GM23248 (cell line): ENCODE results near the gene DHCR24. TPM values are rescaled to one million over a fixed set of nuclear protein-coding genes. Genes with fewer than 3 reads are reported as not detected.

Experiments used
- DNase-seq: peaks from one replicate; pipeline ENCODE4 v3.0.0-alpha.2; 2015
- H2AFZ ChIP-seq: fragments of 200-600 bp; sonication (generic); 2 replicates; pipeline ENCODE4 v1.6.1; 2016; ENCODE audit warnings: antibody characterized with exemption
- H3F3A ChIP-seq: fragments of 200-600 bp; sonication (generic); 2 replicates; pipeline ENCODE4 v1.6.1; 2016; ENCODE audit warnings: mild to moderate bottlenecking, antibody characterized with exemption, mixed run types; ENCODE audit not compliant: insufficient read depth
- H3K27ac ChIP-seq: fragments of 200-600 bp; sonication (generic); 2 replicates; pipeline ENCODE4 v1.5.1; 2016; ENCODE audit warnings: mild to moderate bottlenecking
- H3K27me3 ChIP-seq: fragments of 200-600 bp; sonication (generic); replicated peaks from 2 replicates; pipeline ENCODE4 v1.6.1; 2016; ENCODE audit warnings: mild to moderate bottlenecking; ENCODE audit not compliant: insufficient read depth
- H3K36me3 ChIP-seq: fragments of 200-600 bp; sonication (generic); 2 replicates; pipeline ENCODE4 v1.6.1; 2016; ENCODE audit warnings: low read depth, mild to moderate bottlenecking
- H3K4me1 ChIP-seq: fragments of 200-600 bp; sonication (generic); 2 replicates; pipeline ENCODE4 v1.6.1; 2016; ENCODE audit warnings: mild to moderate bottlenecking; ENCODE audit not compliant: insufficient read depth
- H3K4me2 ChIP-seq: fragments of 200-600 bp; sonication (generic); one replicate; pipeline ENCODE4 v1.6.1; 2016; ENCODE audit warnings: mild to moderate bottlenecking; ENCODE audit not compliant: unreplicated experiment
- H3K4me3 ChIP-seq: fragments of 200-600 bp; sonication (generic); 2 replicates; pipeline ENCODE4 v1.5.1; 2016; ENCODE audit warnings: mild to moderate bottlenecking
- H3K79me2 ChIP-seq: fragments of 200-600 bp; sonication (generic); 2 replicates; pipeline ENCODE4 v1.6.1; 2016; ENCODE audit warnings: mild to moderate bottlenecking; ENCODE audit not compliant: insufficient read depth
- H3K9ac ChIP-seq: fragments of 200-600 bp; sonication (generic); 2 replicates; pipeline ENCODE4 v1.6.1; 2016; ENCODE audit warnings: mild to moderate bottlenecking
- H3K9me2 ChIP-seq: fragments of 200-600 bp; sonication (generic); 2 replicates; pipeline ENCODE4 v1.6.1; 2016; ENCODE audit warnings: mixed run types, mild to moderate bottlenecking, moderate library complexity; ENCODE audit not compliant: insufficient read depth
- H3K9me3 ChIP-seq: fragments of 200-600 bp; sonication (generic); one replicate; pipeline ENCODE4 v1.6.1; 2017; ENCODE audit warnings: low read depth
- H4K20me1 ChIP-seq: fragments of 200-600 bp; sonication (generic); 2 replicates; pipeline ENCODE4 v1.6.0; 2016; ENCODE audit not compliant: insufficient read depth
- EZH2 ChIP-seq: fragments of 200-600 bp; sonication (generic); IDR thresholded peaks from 2 replicates; pipeline ENCODE4 v1.6.1; 2018; ENCODE audit warnings: antibody characterized with exemption, mild to moderate bottlenecking; ENCODE audit not compliant: insufficient read depth, poor library complexity, severe bottlenecking
- EZH2phosphoT487 ChIP-seq: fragments of 200-600 bp; sonication (generic); IDR thresholded peaks from 2 replicates; pipeline ENCODE4 v1.6.1; 2018; ENCODE audit warnings: antibody characterized with exemption, moderate library complexity, mild to moderate bottlenecking, low read depth; ENCODE audit not compliant: insufficient read depth
- WGBS, 2 experiments: methylation state at CpG; one replicate each; pipeline ENCODE4 v1.1.6; 2015 to 2017; ENCODE audit warnings: low lambda C conversion rate in 2 of 2, low coverage in 1 of 2; ENCODE audit errors: missing lambda C conversion rate in 2 of 2; 5-methylcytosine and 5-hydroxymethylcytosine counted together
- in situ Hi-C: fragments of 300-500 bp; cut with MboI; formaldehyde crosslinking; loops from 2 replicates; pipeline ENCODE4 v1.15.0; 2020
- polyA plus RNA-seq: library from polyadenylated mRNA; unstranded; fragments of >200 nt; fragmentation: Nextera tagmentation; extraction: Ambion mirVana; gene quantifications from 2 replicates; pipeline ENCODE4 v1.2.1, GENCODE V29; 2016
- total RNA-seq: library from RNA; depleted of rRNA; stranded (reverse); fragments of >200 nt; shearing (Covaris generic); gene quantifications from 2 replicates; pipeline ENCODE4 v1.2.3, GENCODE V29; 2014

Gene DHCR24
- total and polyA plus RNA-seq, 2 experiments from 2014 or later = 42.5 to 63.4 TPM

DNA sequence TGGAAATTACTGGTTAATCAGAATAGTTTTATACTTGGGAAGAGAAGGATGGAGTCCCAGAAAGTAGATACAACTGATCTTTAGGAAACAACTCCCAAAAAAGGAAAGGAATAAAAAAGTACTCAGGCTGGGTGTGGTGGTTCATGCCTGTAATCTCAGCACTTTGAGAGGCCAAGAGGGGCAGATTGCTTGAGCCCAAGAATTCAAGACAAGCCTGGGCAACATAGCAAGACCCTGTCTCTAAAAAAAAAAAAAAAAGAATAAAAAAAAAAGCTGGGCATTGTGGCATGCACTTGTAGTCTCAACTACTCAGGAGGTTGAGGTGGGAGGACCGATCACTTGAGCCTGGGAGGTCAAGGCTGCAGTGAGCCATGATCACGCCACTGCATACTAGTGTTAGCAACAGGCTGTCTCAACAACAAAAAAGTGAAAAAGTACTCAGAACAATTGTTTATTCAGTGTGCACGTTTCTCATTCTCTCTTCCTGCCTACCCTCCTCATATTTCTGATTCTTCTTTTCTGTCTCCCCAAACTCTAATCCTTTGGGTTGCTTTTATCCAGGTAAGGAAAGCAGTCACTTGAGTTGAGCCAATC is 2.2 kb upstream of the DHCR24 start:
- H3K9ac ChIP-seq = no peak overlapping the region
- TF ChIP-seq EZH2phosphoT487 (no peak), EZH2 (no peak)
- H3K4me3 ChIP-seq = no peak overlapping the region
- peaks cover 9% of the 10 kb centered on the region; the same call in 1 of the 2 replicates for H3F3A ChIP-seq
- no peak for DNase-seq
- H3K27me3 ChIP-seq = no peaks in the 10 kb centered on the region
- no peak overlapping the region for H2AFZ ChIP-seq
- 82 to 88% methylated on average over 3 of the region's 3 CpGs for WGBS, 2 experiments
- in situ Hi-C loops = no loop called here
- H3K79me2 ChIP-seq = peaks cover 16% of the 10 kb centered on the region; the same call in 1 of the 2 replicates
- H3K4me1 ChIP-seq = peaks cover 24% of the 10 kb centered on the region
- H3K36me3 ChIP-seq = no peaks in the 10 kb centered on the region
- H3K27ac ChIP-seq = no peak overlapping the region
- no peaks in the 10 kb centered on the region for H4K20me1 ChIP-seq
- H3K9me3 ChIP-seq = no peaks in the 10 kb centered on the region
- no peaks in the 10 kb centered on the region for H3K9me2 ChIP-seq
- H3K4me2 ChIP-seq = no peak overlapping the region

DNA sequence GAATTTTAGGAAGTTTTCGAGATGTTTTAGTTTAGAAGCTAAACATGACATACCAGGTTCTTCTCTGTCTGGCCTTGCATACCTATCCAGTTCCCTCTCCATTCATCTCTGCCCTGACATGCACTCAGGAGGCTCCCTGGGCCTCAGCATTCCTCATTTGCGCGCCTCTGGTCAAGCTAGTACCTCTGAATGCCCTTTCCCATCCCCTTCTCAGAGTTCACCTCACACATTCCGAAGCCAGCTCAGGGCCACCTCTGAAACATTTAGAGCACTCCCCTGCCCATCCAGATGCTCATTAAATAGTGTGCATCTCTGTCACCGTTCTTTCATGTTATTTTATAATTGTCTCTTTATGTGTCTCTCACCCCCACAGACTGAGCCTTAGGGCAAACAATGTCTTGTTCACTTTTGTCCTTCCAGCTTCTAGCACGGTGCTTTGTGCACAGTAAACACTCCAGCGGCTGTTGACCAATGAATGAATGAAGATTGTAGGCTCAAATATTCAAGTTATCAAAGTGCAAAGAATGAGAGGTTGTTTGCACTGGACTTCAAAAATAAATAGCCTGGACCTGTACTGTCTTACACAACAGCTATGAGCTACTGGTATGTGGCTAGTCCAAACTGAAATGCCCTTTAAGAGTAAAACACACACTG is 1.2 kb upstream of the DHCR24 start:
- WGBS, 2 experiments = 85 to 87% methylated on average over 7 of the region's 7 CpGs
- TF ChIP-seq EZH2phosphoT487 (no peak), EZH2 (no peak)
- H3K4me3 ChIP-seq = no peak overlapping the region

GRCh38 chr1:54887665-54888071 is 673 bp upstream of the DHCR24 start:
- H3K9ac ChIP-seq = peak overlapping the region; percentile 57
- H3K27me3 ChIP-seq = no peaks in the 10 kb centered on the region
- DNase-seq = peak; percentile 50

More for the DNA sequence above, 1.2 kb upstream of the DHCR24 start:
- no peak overlapping the region for H3K4me2 ChIP-seq
- H3K9me3 ChIP-seq = no peaks in the 10 kb centered on the region
- DNase-seq = no peak
- H3K27ac ChIP-seq = no peak overlapping the region
- no peak overlapping the region for H3K9ac ChIP-seq
- no peaks in the 10 kb centered on the region for H3K27me3 ChIP-seq
- no peaks in the 10 kb centered on the region for H4K20me1 ChIP-seq
- H3K4me1 ChIP-seq = peaks cover 30% of the 10 kb centered on the region
- 0 out of 2 replicates have a peak overlapping the region, but pooled peaks have one; percentile 89 for H2AFZ ChIP-seq
- H3K79me2 ChIP-seq = peaks cover 16% of the 10 kb centered on the region; the same call in 1 of the 2 replicates
- H3K9me2 ChIP-seq = no peaks in the 10 kb centered on the region
- H3F3A ChIP-seq = peaks cover 13% of the 10 kb centered on the region; the same call in 1 of the 2 replicates
- in situ Hi-C loops = no loop called here
- no peaks in the 10 kb centered on the region for H3K36me3 ChIP-seq

GRCh38 chr1:54885807-54886723 is 930 bp downstream of the DHCR24 start:
- Histone ChIP-seq H3K27me3 (no peaks in the 10 kb centered on the region), H3K9ac (peak overlapping the region; percentile 57), H3K36me3 (no peaks in the 10 kb centered on the region), H3K27ac (no peak overlapping the region), H3K79me2 (peaks cover 24% of the 10 kb centered on the region), H2AFZ (peak overlapping the region; percentile 89), H3F3A (peaks cover 17% of the 10 kb centered on the region; the same call in 1 of the 2 replicates), H3K9me2 (no peaks in the 10 kb centered on the region), H3K9me3 (no peaks in the 10 kb centered on the region), H3K4me1 (peaks cover 41% of the 10 kb centered on the region), H3K4me3 (peak overlapping the region; percentile 75), H4K20me1 (no peaks in the 10 kb centered on the region), H3K4me2 (peak overlapping the region; percentile 88)
- WGBS, 2 experiments = 29 to 30% methylated on average over 24 of the region's 24 CpGs
- in situ Hi-C loops = no loop called here
- TF ChIP-seq EZH2 (no peak), EZH2phosphoT487 (no peak)
- DNase-seq = peak; percentile 43

More at GRCh38 chr1:54887665-54888071, 673 bp upstream of the DHCR24 start:
- Histone ChIP-seq H3K4me1 (peaks cover 34% of the 10 kb centered on the region), H3F3A (peaks cover 17% of the 10 kb centered on the region; the same call in 1 of the 2 replicates), H3K4me2 (peak overlapping the region; percentile 88), H3K4me3 (peak overlapping the region; percentile 75), H3K27ac (no peak overlapping the region), H3K9me2 (no peaks in the 10 kb centered on the region), H2AFZ (peak overlapping the region; percentile 89), H3K9me3 (no peaks in the 10 kb centered on the region), H3K79me2 (peaks cover 16% of the 10 kb centered on the region; the same call in 1 of the 2 replicates), H4K20me1 (no peaks in the 10 kb centered on the region), H3K36me3 (no peaks in the 10 kb centered on the region)
- TF ChIP-seq EZH2 = no peak
- TF ChIP-seq EZH2phosphoT487 = no peak
- 22 to 26% methylated on average over 8 of the region's 8 CpGs for WGBS, 2 experiments
- in situ Hi-C loops = no loop called here
